B cell (primary cell): ENCODE results near the gene FGF11. TPM values are rescaled to one million over a fixed set of nuclear protein-coding genes. Genes with fewer than 3 reads are reported as not detected.

Experiments
- ATAC-seq: fragments of 200-7000 bp; cut with Tn5 transposase; one replicate; pipeline ENCODE4 v1.10.0; 2021; ENCODE audit warnings: low read depth, mild to moderate bottlenecking, moderate number of reproducible peaks, moderate library complexity
- CTCF ChIA-PET: fragments of 350-600 bp; sonication (Branson Sonifier 250); formaldehyde crosslinking; loops from one replicate; lab custom pipeline; 2021; ENCODE audit warnings: antibody characterized with exemption, inconsistent platforms; lab: Charles Lee
- POLR2A ChIA-PET: fragments of 350-600 bp; sonication (Branson Sonifier 250); formaldehyde crosslinking; loops from one replicate; lab custom pipeline; 2021; ENCODE audit warnings: antibody characterized with exemption; lab: Charles Lee
- DNase-seq: peaks from one replicate; pipeline ENCODE4 v3.0.0; 2013
- H2AFZ ChIP-seq: 2 replicates; pipeline ENCODE4 v1.6.1; 2012; ENCODE audit warnings: mild to moderate bottlenecking, low read depth, low read length; ENCODE audit not compliant: insufficient read depth, poor library complexity, severe bottlenecking
- H3K27ac ChIP-seq, 2 donors: 1 replicate in 1 of 2; 2 replicates in 1 of 2; pipeline ENCODE4 v1.5.1; 2012 to 2013; ENCODE audit warnings: low read length in 2 of 2, mild to moderate bottlenecking in 2 of 2, moderate library complexity in 1 of 2
- H3K27me3 ChIP-seq, 4 experiments: fragments of 200-600 bp in 1 of 4; sonication (generic) in 1 of 4; replicated peaks in 1 of 4; 1 replicate in 2 of 4; 2 replicates in 2 of 4; pipeline versions ENCODE4 v1.6.1 to v1.7.0; 2013 to 2016; ENCODE audit warnings: low read length in 3 of 4, mild to moderate bottlenecking in 2 of 4, mixed read lengths in 1 of 4, moderate library complexity in 1 of 4; ENCODE audit not compliant: insufficient read depth in 4 of 4, control insufficient read depth in 3 of 4; ENCODE audit errors: control extremely low read depth in 1 of 4
- H3K36me3 ChIP-seq, 2 experiments: replicated peaks in 1 of 2; 1 replicate in 1 of 2; 2 replicates in 1 of 2; pipeline versions ENCODE4 v1.6.1 to v1.7.1; 2013; ENCODE audit warnings: low read length in 1 of 2; ENCODE audit not compliant: insufficient read depth in 2 of 2, control insufficient read depth in 1 of 2; ENCODE audit errors: control extremely low read depth in 1 of 2, extremely low read depth in 1 of 2
- H3K4me1 ChIP-seq, 2 donors: fragments of 200-600 bp in 1 of 2; sonication (generic) in 1 of 2; 1 replicate in 1 of 2; 2 replicates in 1 of 2; pipeline versions ENCODE4 v1.5.1 to v1.6.1; 2013 to 2017; ENCODE audit warnings: low read length in 2 of 2; ENCODE audit not compliant: control insufficient read depth in 2 of 2, insufficient read depth in 2 of 2
- H3K4me2 ChIP-seq: replicated peaks from 2 replicates; pipeline ENCODE3; 2012; ENCODE audit warnings: mild to moderate bottlenecking, low read depth, low read length; ENCODE audit not compliant: poor library complexity, severe bottlenecking
- H3K4me3 ChIP-seq, 5 experiments: fragments of 200-600 bp in 1 of 5; sonication (generic) in 1 of 5; 1 replicate in 3 of 5; 2 replicates in 2 of 5; pipeline versions ENCODE4 v1.5.1 to v1.7.0; 2011 to 2016; ENCODE audit warnings: low read length in 4 of 5, mild to moderate bottlenecking in 4 of 5, low read depth in 2 of 5, control low read depth in 1 of 5, moderate library complexity in 1 of 5; ENCODE audit not compliant: insufficient read depth in 1 of 5; ENCODE audit errors: control extremely low read depth in 1 of 5, extremely low read depth in 1 of 5
- H3K79me2 ChIP-seq: fragments of 200-600 bp; sonication (generic); one replicate; pipeline ENCODE4 v1.6.0; 2016; ENCODE audit warnings: low read length; ENCODE audit not compliant: control insufficient read depth, insufficient read depth
- H3K9ac ChIP-seq: fragments of 200-600 bp; sonication (generic); 2 replicates; pipeline ENCODE4 v1.6.1; 2017; ENCODE audit warnings: mild to moderate bottlenecking, low read length, moderate library complexity
- H3K9me3 ChIP-seq, 3 donors: one replicate each; pipeline versions ENCODE4 v1.6.1 to v1.7.1; 2013; ENCODE audit warnings: low read length in 2 of 3; ENCODE audit not compliant: control insufficient read depth in 2 of 3, insufficient read depth in 1 of 3; ENCODE audit errors: control extremely low read depth in 1 of 3
- H4K20me1 ChIP-seq: 2 replicates; pipeline ENCODE4 v1.6.0; 2012; ENCODE audit warnings: mild to moderate bottlenecking, low read length; ENCODE audit not compliant: insufficient read depth, control insufficient read depth, poor library complexity, severe bottlenecking
- H3K27ac Mint-ChIP-seq: one replicate; pipeline ENCODE4 v1.8.0; 2021; ENCODE audit warnings: mixed read lengths
- H3K27me3 Mint-ChIP-seq: one replicate; pipeline ENCODE4 v1.8.0; 2021; ENCODE audit warnings: mixed read lengths
- H3K4me1 Mint-ChIP-seq: one replicate; pipeline ENCODE4 v1.8.0; 2021; ENCODE audit warnings: mixed read lengths
- H3K4me3 Mint-ChIP-seq: one replicate; pipeline ENCODE4 v1.8.0; 2021; ENCODE audit warnings: mixed read lengths
- H3K9me3 Mint-ChIP-seq: one replicate; pipeline ENCODE4 v1.8.0; 2022; ENCODE audit warnings: mixed read lengths; ENCODE audit not compliant: insufficient read depth
- CTCF ChIP-seq: fragments of 200-600 bp; IDR thresholded peaks from one replicate; pipeline ENCODE4 v1.8.0; 2022; ENCODE audit warnings: antibody characterized with exemption, mild to moderate bottlenecking
- EZH2 ChIP-seq: IDR thresholded peaks from 2 replicates; pipeline ENCODE4 v1.6.1; 2012; ENCODE audit warnings: borderline replicate concordance, low read depth, mild to moderate bottlenecking, moderate library complexity, low read length; ENCODE audit not compliant: insufficient read depth, poor library complexity, severe bottlenecking
- WGBS: methylation state at CpG from one replicate; pipeline ENCODE4 v1.1.5; 2013; ENCODE audit warnings: missing lambda C conversion rate; ENCODE audit not compliant: insufficient coverage; 5-methylcytosine and 5-hydroxymethylcytosine counted together
- intact Hi-C: fragments of 100-400 bp; cut with micrococcal nuclease; formaldehyde crosslinking; loops from one replicate; pipeline ENCODE4 v1.10.0; 2022
- polyA plus RNA-seq: library from polyadenylated mRNA; depleted of rRNA; stranded (reverse); fragments of >200 nt; gene quantifications from 2 replicates; pipeline ENCODE4 v1.2.3, GENCODE V29; 2012
- total RNA-seq, 2 donors: library from RNA; stranded (reverse); fragments of 120-200 nt in 1 of 2; gene quantifications; 1 replicate in 1 of 2; 2 replicates in 1 of 2; pipeline versions ENCODE4 v1.2.3 to v1.2.4, GENCODE V29; 2013 to 2022

The FGF11 gene
- total and polyA plus RNA-seq, 2 donors (not counting 1 experiment from before 2014, with no cell fraction given), result 2.7 to 4.6 TPM

GRCh38 chr17:7479213-7480088 lies 40.1 kb downstream of the FGF11 start, which contains the start of gene ZBTB4:
TSS of gene ZBTB4 (minus strand) at chr17:7479631. CDS start at chr17:7466801, 12,830 bp downstream.
- peak within 1 kb of the TSS; percentile 93 for H3K4me2 ChIP-seq
- H3K9me3 ChIP-seq, result no peaks in the 10 kb centered on the region
- H3K9me3 Mint-ChIP-seq, result no peaks in the 10 kb centered on the region
- peaks cover 31 to 53% of the 10 kb centered on the region in 2 donors for H3K4me1 ChIP-seq
- H3K9ac ChIP-seq, result peak within 1 kb of the TSS; percentile 98
- ChIA-PET CTCF (interaction anchor here (0.6 to 2.3 kb wide), 8 partner anchors 35 to 150 kb away, joined by 3 to 15 read pairs (median 5); partner anchors contain the start of gene TMEM102), POLR2A (interaction anchor here (0.5 to 1.5 kb wide), 14 partner anchors 8 to 240 kb away, joined by 3 to 9 read pairs (median 4); partner anchors contain the start of genes CD68, MPDU1, PHF23 and TMEM256)
- peaks cover 91% of the 10 kb centered on the region for H3K79me2 ChIP-seq
- ATAC-seq, result peak; percentile 2
- H3K4me3 ChIP-seq, result peak within 1 kb of the TSS; percentile 63 to 88 (median 79)
- TF ChIP-seq CTCF, result no peak
- TF ChIP-seq EZH2, result no peak
- H3K27me3 Mint-ChIP-seq, result no peaks in the 10 kb centered on the region
- H2AFZ ChIP-seq, result peak within 1 kb of the TSS; percentile 91
- no peaks in the 10 kb centered on the region for H3K27me3 ChIP-seq
- H4K20me1 ChIP-seq, result peaks cover 40% of the 10 kb centered on the region
- peaks cover 66% of the 10 kb centered on the region for H3K4me1 Mint-ChIP-seq
- peak within 1 kb of the TSS; percentile 96 for H3K27ac Mint-ChIP-seq
- H3K36me3 ChIP-seq, result no peaks in the 10 kb centered on the region
- peak within 1 kb of the TSS; percentile 75 to 95 for H3K27ac ChIP-seq
- H3K4me3 Mint-ChIP-seq, result peak within 1 kb of the TSS; percentile 97
- DNase-seq, result peak; percentile 82
- intact Hi-C loops, result loop anchor here (1.0 kb wide), 1 partner anchor 24 kb away; no protein-coding TSS in a partner anchor
- WGBS, result under 1% methylated on average over 68 of the region's 92 CpGs
